Nephron (organoid): ENCODE results near the gene VILL.

Experiments used
- H3K27ac Mint-ChIP-seq, 3 experiments: 2 replicates each; pipeline ENCODE4 v1.8.0; 2020; ENCODE audit warnings: mixed read lengths in 3 of 3, mild to moderate bottlenecking in 2 of 3, moderate library complexity in 1 of 3
- H3K27me3 Mint-ChIP-seq: 2 replicates; pipeline ENCODE4 v1.8.0; 2021; ENCODE audit warnings: low read depth, mild to moderate bottlenecking, moderate library complexity, mixed read lengths
- H3K36me3 Mint-ChIP-seq: 2 replicates; pipeline ENCODE4 v1.8.0; 2020; ENCODE audit warnings: low read depth, mixed read lengths
- H3K4me1 Mint-ChIP-seq: 2 replicates; pipeline ENCODE4 v1.8.0; 2020; ENCODE audit warnings: mixed read lengths
- H3K4me3 Mint-ChIP-seq, 3 experiments: 2 replicates each; pipeline ENCODE4 v1.8.0; 2020; ENCODE audit warnings: mild to moderate bottlenecking in 3 of 3, mixed read lengths in 3 of 3, moderate library complexity in 2 of 3
- H3K9me3 Mint-ChIP-seq: 2 replicates; pipeline ENCODE4 v1.8.0; 2020; ENCODE audit warnings: mixed read lengths
- CTCF ChIP-seq, 3 experiments: fragments of 200-600 bp; sonication (generic); IDR thresholded peaks; one replicate each; pipeline ENCODE4 v1.5.0; 2021; ENCODE audit warnings: antibody characterized with exemption in 3 of 3; ENCODE audit not compliant: unreplicated experiment in 3 of 3

The VILL gene

DNA sequence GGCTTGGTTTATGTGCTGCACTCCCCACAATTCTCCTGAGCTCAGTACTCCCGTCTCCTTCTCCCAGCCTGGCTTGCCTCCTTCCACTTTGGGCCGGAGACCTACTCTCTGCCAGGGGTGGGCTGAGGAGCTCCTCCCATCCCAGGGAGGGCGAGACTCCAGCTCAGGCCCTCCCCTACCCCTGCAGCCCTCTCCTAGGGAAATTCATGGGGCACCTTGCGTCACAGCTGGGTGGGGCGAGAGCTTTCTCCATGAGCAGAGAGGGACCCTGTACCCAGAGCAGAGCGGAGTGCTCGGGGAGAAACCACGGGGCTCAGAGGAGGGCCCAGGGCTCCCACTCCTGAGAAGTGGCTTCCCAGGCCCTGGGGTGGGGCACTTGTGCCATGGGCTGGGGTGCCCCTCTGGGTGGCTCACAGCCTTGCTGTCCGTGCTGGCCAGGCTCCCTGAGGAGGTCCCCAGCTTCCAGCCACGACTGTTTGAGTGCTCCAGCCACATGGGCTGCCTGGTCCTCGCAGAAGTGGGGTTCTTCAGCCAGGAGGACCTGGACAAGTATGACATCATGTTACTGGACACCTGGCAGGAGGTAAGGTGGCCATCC is 13.3 kb downstream of the VILL start:
- H3K9me3 Mint-ChIP-seq, result no peaks in the 10 kb centered on the region
- H3K27me3 Mint-ChIP-seq, result no peaks in the 10 kb centered on the region
- no peak overlapping the region for H3K4me3 Mint-ChIP-seq
- H3K4me1 Mint-ChIP-seq, result peaks cover 21% of the 10 kb centered on the region
- no peak for TF ChIP-seq CTCF (IDR thresholded peaks at IDR 0.05; ENCODE audit: unreplicated experiment in 3 of 3)
- peak overlapping the region in 2 of 3 experiments; percentile 49 to 79 for H3K27ac Mint-ChIP-seq
- peaks cover 17% of the 10 kb centered on the region for H3K36me3 Mint-ChIP-seq

DNA sequence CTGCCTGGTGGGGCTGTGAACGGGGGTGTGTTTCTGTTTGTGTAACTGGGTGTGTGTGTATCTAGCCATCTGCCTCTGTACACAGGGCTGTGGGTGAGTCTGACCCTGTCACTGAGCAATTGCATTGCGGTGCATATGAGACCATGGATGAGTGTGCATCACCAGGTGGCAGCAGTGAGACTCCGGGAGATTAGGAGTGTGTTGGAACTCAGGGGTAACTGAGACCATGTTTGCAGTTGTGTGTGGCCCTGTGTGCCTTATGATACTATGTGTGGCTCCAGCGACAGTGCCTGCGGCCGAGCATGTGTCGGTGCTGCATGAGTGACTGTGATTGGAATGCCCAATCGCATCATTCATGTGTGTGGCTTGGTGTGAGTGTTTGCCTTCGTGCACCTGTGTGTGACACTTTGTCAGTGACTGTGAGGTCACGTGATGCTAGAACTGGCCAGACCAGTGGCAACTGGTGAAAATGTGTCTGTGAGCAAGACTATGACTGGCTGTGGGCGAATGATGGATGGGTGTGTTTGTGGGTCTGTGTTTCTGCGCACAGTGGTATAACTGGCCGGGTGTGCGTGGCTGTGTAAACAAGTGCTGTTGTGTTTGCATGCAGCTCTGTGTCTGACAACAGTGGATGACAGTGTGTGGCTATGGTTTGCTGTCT is 14.0 kb downstream of the VILL start:
- Mint-ChIP-seq H3K9me3 (no peaks in the 10 kb centered on the region), H3K27ac (peak overlapping the region in 2 of 3 experiments; percentile 49 to 79), H3K36me3 (peaks cover 17% of the 10 kb centered on the region), H3K4me1 (peaks cover 15% of the 10 kb centered on the region), H3K4me3 (no peak overlapping the region), H3K27me3 (no peaks in the 10 kb centered on the region)
- TF ChIP-seq CTCF (IDR thresholded peaks at IDR 0.05; ENCODE audit: unreplicated experiment in 3 of 3), result peak; percentile 49 to 60 (median 59)

DNA sequence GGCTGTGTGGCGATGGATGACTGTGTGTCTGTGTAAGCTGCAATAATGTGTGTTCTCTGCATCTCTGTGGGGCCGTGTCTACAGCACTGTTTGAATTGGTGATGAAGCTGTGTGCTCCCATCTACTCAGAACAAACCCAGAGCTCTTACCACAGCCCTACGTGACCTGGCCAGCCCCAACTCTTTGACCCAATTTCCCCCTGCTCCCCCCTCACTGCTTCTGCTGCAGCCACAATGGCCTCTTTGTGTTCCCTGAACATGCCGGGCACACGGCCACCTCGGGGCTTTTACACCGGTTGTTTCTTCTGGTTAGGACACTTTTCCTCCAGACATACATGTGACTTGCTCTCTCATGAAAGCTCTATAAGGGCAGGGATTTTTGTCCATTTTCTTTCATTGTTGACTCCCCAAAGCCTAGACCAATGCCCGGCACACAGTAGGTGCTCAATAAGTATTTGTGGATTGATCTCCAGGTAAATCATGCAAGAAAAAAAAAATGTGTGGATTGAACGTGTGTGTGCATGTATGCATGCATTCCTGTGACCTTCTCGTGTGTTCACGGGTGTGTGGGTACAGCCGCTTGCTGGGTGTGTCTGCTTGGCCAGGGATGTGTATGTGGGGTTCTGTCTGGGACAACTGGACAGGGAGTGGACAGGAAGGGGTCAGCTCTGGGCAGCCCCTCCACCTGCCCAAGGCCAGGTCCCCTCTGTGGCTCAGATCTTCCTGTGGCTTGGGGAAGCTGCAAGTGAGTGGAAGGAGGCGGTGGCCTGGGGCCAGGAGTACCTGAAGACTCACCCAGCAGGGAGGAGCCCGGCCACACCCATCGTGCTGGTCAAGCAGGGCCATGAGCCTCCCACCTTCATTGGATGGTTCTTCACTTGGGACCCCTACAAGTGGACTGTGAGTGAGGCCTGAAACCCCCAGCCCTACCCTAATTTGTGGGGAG is 14.8 kb downstream of the VILL start:
- no peak for TF ChIP-seq CTCF (IDR thresholded peaks at IDR 0.05; ENCODE audit: unreplicated experiment in 3 of 3)
- H3K4me3 Mint-ChIP-seq, result no peak overlapping the region
- H3K36me3 Mint-ChIP-seq, result peaks cover 17% of the 10 kb centered on the region
- H3K27ac Mint-ChIP-seq, result peak overlapping the region in 1 of 3 experiments; percentile 79
- peaks cover 12% of the 10 kb centered on the region for H3K4me1 Mint-ChIP-seq
- H3K9me3 Mint-ChIP-seq, result no peaks in the 10 kb centered on the region
- no peaks in the 10 kb centered on the region for H3K27me3 Mint-ChIP-seq

DNA sequence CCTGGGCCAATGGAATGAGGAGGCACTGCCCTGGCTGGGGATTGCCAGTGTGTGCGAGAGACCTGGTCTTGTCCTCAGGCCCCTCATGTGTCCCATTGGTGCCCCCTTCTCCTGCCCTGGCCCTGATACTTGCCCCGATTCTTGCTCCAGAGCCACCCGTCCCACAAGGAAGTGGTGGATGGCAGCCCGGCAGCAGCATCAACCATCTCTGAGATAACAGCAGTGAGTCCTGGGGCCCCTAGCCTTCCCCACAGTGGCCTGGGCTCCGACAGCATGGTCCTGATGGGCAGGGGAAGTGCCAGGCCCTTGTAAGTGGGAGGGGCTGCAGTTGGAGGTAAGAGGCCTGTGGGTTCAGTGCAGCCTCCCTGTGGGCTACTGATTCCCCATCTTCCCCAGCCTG is 15.4 kb downstream of the VILL start:
- no peak overlapping the region for H3K27ac Mint-ChIP-seq
- H3K9me3 Mint-ChIP-seq, result no peaks in the 10 kb centered on the region
- no peak overlapping the region for H3K4me3 Mint-ChIP-seq
- peaks cover 17% of the 10 kb centered on the region for H3K36me3 Mint-ChIP-seq
- no peaks in the 10 kb centered on the region for H3K27me3 Mint-ChIP-seq
- TF ChIP-seq CTCF (IDR thresholded peaks at IDR 0.05; ENCODE audit: unreplicated experiment in 3 of 3), result no peak
- peaks cover 12% of the 10 kb centered on the region for H3K4me1 Mint-ChIP-seq

DNA sequence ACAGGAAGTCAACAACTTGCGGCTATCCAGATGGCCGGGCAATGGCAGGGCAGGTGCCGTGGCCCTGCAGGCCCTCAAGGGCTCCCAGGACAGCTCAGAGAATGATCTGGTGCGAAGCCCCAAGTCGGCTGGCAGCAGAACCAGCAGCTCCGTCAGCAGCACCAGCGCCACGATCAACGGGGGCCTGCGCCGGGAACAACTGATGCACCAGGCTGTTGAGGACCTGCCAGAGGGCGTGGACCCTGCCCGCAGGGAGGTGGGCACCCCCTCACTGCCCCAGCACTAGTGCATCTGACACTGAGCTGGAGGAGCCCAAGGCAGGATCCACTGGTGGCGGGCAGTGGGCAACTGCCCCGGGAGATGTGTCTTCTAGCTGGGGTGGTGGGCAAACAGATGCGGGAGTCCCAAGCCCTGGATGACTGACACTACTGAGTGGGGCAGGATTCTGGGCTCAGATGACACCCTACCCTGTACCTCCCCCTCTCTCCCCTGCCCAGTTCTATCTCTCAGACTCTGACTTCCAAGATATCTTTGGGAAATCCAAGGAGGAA is 15.9 kb downstream of the VILL start:
- Mint-ChIP-seq H3K9me3 (no peaks in the 10 kb centered on the region), H3K4me3 (no peak overlapping the region), H3K27ac (no peak overlapping the region), H3K36me3 (peaks cover 21% of the 10 kb centered on the region), H3K4me1 (peaks cover 12% of the 10 kb centered on the region), H3K27me3 (no peaks in the 10 kb centered on the region)
- no peak for TF ChIP-seq CTCF (IDR thresholded peaks at IDR 0.05; ENCODE audit: unreplicated experiment in 3 of 3)
